HUES64 (cell line): ENCODE measurements around the gene LRP2BP.
"Not testable (repeated sequence)": the region's sequence is repeated elsewhere in the genome, so short reads cannot be mapped to it uniquely, and the experiment has no call there.

Source experiments
- H3K27ac ChIP-seq: 2 replicates; pipeline ENCODE4 v1.7.0; 2013; ENCODE audit warnings: low read depth, low read length, inconsistent platforms
- H3K27me3 ChIP-seq: 2 replicates; pipeline ENCODE4 v1.6.1; 2013; ENCODE audit warnings: mild to moderate bottlenecking, low read length; ENCODE audit not compliant: insufficient read depth
- H3K36me3 ChIP-seq: 2 replicates; pipeline ENCODE4 v1.6.1; 2013; ENCODE audit warnings: mild to moderate bottlenecking, low read length; ENCODE audit not compliant: insufficient read depth
- H3K4me1 ChIP-seq: 2 replicates; pipeline ENCODE4 v1.6.1; 2013; ENCODE audit warnings: mild to moderate bottlenecking, low read length, moderate library complexity; ENCODE audit not compliant: insufficient read depth
- H3K4me3 ChIP-seq: 2 replicates; pipeline ENCODE4 v1.5.1; 2013; ENCODE audit warnings: mild to moderate bottlenecking, low read length, moderate library complexity
- H3K9ac ChIP-seq: 2 replicates; pipeline ENCODE4 v1.6.1; 2013; ENCODE audit warnings: mild to moderate bottlenecking, low read depth, low read length
- H3K9me3 ChIP-seq: 2 replicates; pipeline ENCODE4 v1.6.1; 2013; ENCODE audit warnings: low read depth, low read length; ENCODE audit not compliant: insufficient read depth
- WGBS: fragments of 150-250, 120-280 bp; methylation state at CpG from one replicate; pipeline ENCODE4 v1.1.7; 2013; ENCODE audit warnings: missing lambda C conversion rate; 5-methylcytosine and 5-hydroxymethylcytosine counted together

Gene LRP2BP

GRCh38 chr4:185323606-185324005 lies 72.1 kb downstream of the LRP2BP start:
- Histone ChIP-seq H3K4me1 (peaks cover under 1% of the 10 kb centered on the region; the same call in 1 of the 2 replicates), H3K27ac (no peak overlapping the region), H3K27me3 (no peaks in the 10 kb centered on the region), H3K9me3 (peaks cover 24% of the 10 kb centered on the region), H3K9ac (no peak overlapping the region), H3K4me3 (no peak overlapping the region), H3K36me3 (peaks cover 41% of the 10 kb centered on the region)
- no CpG with 5 or more reads among the region's 1 CpG for WGBS

- WGBS: 91% methylated on average over 2 of the region's 2 CpGs
- Histone ChIP-seq H3K4me3 (no peak overlapping the region), H3K4me1 (peaks cover 8% of the 10 kb centered on the region), H3K36me3 (peaks cover 39% of the 10 kb centered on the region), H3K27ac (no peak overlapping the region), H3K9ac (no peak overlapping the region), H3K9me3 (peaks cover 20% of the 10 kb centered on the region), H3K27me3 (no peaks in the 10 kb centered on the region)
Measured at GRCh38 chr4:185322803-185323202, 72.9 kb downstream of the LRP2BP start.

DNA sequence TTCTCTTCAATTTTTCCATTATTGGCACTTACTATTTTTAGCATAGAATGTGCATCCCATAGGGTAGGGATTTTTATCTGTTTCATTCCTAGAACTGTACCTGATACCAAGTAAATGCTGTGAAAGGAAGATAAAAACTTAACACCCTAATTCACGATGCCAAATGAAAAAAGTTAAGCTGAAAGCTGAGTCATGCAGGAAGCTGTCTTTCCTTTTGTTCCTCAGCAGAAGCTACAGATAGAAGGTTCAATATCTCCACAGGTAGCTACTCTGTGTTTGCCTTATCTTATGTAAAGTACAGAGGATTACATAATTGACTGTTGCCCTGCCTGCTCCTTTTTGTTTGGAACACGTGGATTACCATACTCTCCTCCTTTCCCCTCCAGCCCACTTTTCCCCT lies 77.0 kb downstream of the LRP2BP start:
- 0% methylated on average over 1 of the region's 2 CpGs for WGBS
- H3K27ac ChIP-seq: peak overlapping the region; percentile 93

GRCh38 chr4:185317880-185318279 lies 77.8 kb downstream of the LRP2BP start:
- peaks cover 4% of the 10 kb centered on the region; the same call in 1 of the 2 replicates for H3K9me3 ChIP-seq
- no peaks in the 10 kb centered on the region for H3K27me3 ChIP-seq
- peak overlapping the region; percentile 44; the same call in 1 of the 2 replicates for H3K9ac ChIP-seq
- H3K27ac ChIP-seq: peak overlapping the region; percentile 93
- WGBS: no CpG with 5 or more reads among the region's 1 CpG
- H3K36me3 ChIP-seq: peaks cover 34% of the 10 kb centered on the region
- no peak overlapping the region for H3K4me3 ChIP-seq
- peaks cover 13% of the 10 kb centered on the region for H3K4me1 ChIP-seq

More for the DNA sequence above, 77.0 kb downstream of the LRP2BP start:
- H3K9ac ChIP-seq: peak overlapping the region; percentile 44
- H3K27me3 ChIP-seq: no peaks in the 10 kb centered on the region
- H3K4me3 ChIP-seq: peak overlapping the region; percentile 17; the same call in 1 of the 2 replicates
- peaks cover 34% of the 10 kb centered on the region for H3K36me3 ChIP-seq
- peaks cover 13% of the 10 kb centered on the region for H3K4me1 ChIP-seq
- H3K9me3 ChIP-seq: peaks cover 12% of the 10 kb centered on the region

DNA sequence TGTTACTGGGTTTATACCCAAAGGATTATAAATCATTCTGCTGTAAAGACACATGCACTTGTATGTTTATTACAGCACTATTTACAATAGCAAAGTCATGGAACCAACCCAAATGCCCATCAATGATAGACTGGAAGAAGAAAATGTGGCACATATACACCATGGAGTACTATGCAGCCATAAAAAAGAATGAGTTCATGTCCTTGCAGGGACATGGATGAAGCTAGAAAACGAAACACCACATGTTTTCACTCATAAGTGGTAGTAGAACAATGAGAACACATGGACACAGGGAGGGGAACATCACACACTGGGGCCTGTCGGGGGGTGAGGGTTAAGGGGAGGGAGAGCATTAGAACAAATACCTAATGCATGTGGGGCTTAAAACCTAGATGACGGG lies 78.3 kb downstream of the LRP2BP start:
- not testable (repeated sequence) for H3K4me3 ChIP-seq, H3K27ac ChIP-seq, H3K9me3 ChIP-seq, H3K9ac ChIP-seq, H3K27me3 ChIP-seq
- peaks cover 13% of the 10 kb centered on the region for H3K4me1 ChIP-seq
- whole genome bisulfite sequencing: 90% methylated on average over 3 of the region's 3 CpGs
- peaks cover 34% of the 10 kb centered on the region for H3K36me3 ChIP-seq
